OCI-LY1 (cell line): ENCODE results near the gene SELENOV.
A peak's percentile ranks its signal among the peaks of the same experiment; 100 is the strongest.

ENCODE experiments used
- H2AFZ ChIP-seq: fragments of 200-600 bp; sonication (generic), shearing (Covaris generic); 2 replicates; pipeline ENCODE4 v1.6.0; 2014; ENCODE audit warnings: antibody characterized with exemption, mild to moderate bottlenecking, low read length
- H3F3A ChIP-seq: fragments of 200-600 bp; sonication (generic), shearing (Covaris generic); 2 replicates; pipeline ENCODE4 v1.6.0; 2014; ENCODE audit warnings: mild to moderate bottlenecking, antibody characterized with exemption, low read length, moderate library complexity; ENCODE audit not compliant: insufficient read depth
- H3K27ac ChIP-seq: fragments of 200-600 bp; sonication (generic); 2 replicates; pipeline ENCODE4 v1.5.1; 2014; ENCODE audit warnings: low read length, mixed run types, mild to moderate bottlenecking, low read depth; ENCODE audit not compliant: poor library complexity, severe bottlenecking
- H3K27me3 ChIP-seq: fragments of 200-600 bp; sonication (generic); 2 replicates; pipeline ENCODE4 v1.6.0; 2014; ENCODE audit warnings: antibody characterized with exemption, mild to moderate bottlenecking, low read length, moderate library complexity; ENCODE audit not compliant: insufficient read depth
- H3K36me3 ChIP-seq: fragments of 200-600 bp; sonication (generic); 2 replicates; pipeline ENCODE4 v1.6.1; 2014; ENCODE audit warnings: mild to moderate bottlenecking, antibody characterized with exemption, low read length, moderate library complexity, mixed read lengths; ENCODE audit not compliant: insufficient read depth
- H3K4me1 ChIP-seq: fragments of 200-600 bp; sonication (generic); 2 replicates; pipeline ENCODE4 v1.5.1; 2014; ENCODE audit warnings: mild to moderate bottlenecking, low read length, moderate library complexity; ENCODE audit not compliant: insufficient read depth, severe bottlenecking
- H3K4me2 ChIP-seq: fragments of 200-600 bp; sonication (generic), shearing (Covaris generic); 2 replicates; pipeline ENCODE4 v1.6.1; 2014; ENCODE audit warnings: low read length
- H3K4me3 ChIP-seq: fragments of 200-600 bp; sonication (generic); 2 replicates; pipeline ENCODE4 v1.5.1; 2014; ENCODE audit warnings: low read length, low read depth, mild to moderate bottlenecking, mixed read lengths; ENCODE audit not compliant: poor library complexity, severe bottlenecking
- H3K79me2 ChIP-seq: fragments of 200-600 bp; shearing (Covaris generic); 2 replicates; pipeline ENCODE4 v1.6.1; 2016; ENCODE audit warnings: mixed run types, low read length, mixed read lengths; ENCODE audit not compliant: insufficient read depth
- H3K9ac ChIP-seq: fragments of 200-600 bp; sonication (generic), shearing (Covaris generic); 2 replicates; pipeline ENCODE4 v1.6.1; 2014; ENCODE audit warnings: mild to moderate bottlenecking, low read length, mixed read lengths
- H3K9me2 ChIP-seq: fragments of 200-600 bp; sonication (generic), shearing (Covaris generic); 2 replicates; pipeline ENCODE4 v1.6.1; 2014; ENCODE audit warnings: low read depth, mild to moderate bottlenecking, low read length, mixed read lengths
- H3K9me3 ChIP-seq: fragments of 200-600 bp; shearing (Covaris generic); 2 replicates; pipeline ENCODE4 v1.6.1; 2014; ENCODE audit warnings: low read length, mixed read lengths
- H4K20me1 ChIP-seq: fragments of 200-600 bp; sonication (generic), shearing (Covaris generic); 2 replicates; pipeline ENCODE4 v1.6.0; 2016; ENCODE audit warnings: mild to moderate bottlenecking, low read length; ENCODE audit not compliant: insufficient read depth
- EZH2 ChIP-seq: fragments of 200-600 bp; sonication (generic), shearing (Covaris generic); IDR thresholded peaks from 2 replicates; pipeline ENCODE4 v1.8.0; 2017; ENCODE audit warnings: borderline replicate concordance, mixed run types, mild to moderate bottlenecking, antibody characterized with exemption, low read length, moderate library complexity, mixed read lengths
- TF ChIP-seq, protein P1 (sequence below): fragments of 200-600 bp; sonication (generic), shearing (Covaris generic); IDR thresholded peaks from 2 replicates; pipeline ENCODE4 v1.5.1; 2017; ENCODE audit warnings: mild to moderate bottlenecking, antibody characterized with exemption, low read length, moderate library complexity, mixed read lengths

SELENOV gene

DNA sequence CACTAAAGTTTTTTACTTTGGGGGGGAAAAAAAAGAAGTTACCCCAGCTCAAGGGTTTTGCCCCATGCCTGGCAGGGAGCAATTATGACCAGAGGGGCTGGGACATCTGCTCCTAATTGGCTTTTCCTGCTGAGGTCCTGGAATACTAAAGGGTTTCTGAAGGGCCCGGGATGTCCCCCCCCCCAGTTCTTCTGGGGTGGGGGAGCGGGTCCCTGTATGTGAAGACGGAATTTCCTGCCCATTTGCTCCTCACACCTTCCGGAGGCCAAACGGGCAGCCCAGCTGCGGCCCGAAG is 17.3 kb upstream of the SELENOV start:
- Histone ChIP-seq H4K20me1 (no peaks in the 10 kb centered on the region), H3K4me2 (peak overlapping the region; percentile 84), H3K79me2 (no peaks in the 10 kb centered on the region), H3K36me3 (no peaks in the 10 kb centered on the region; the same call in 1 of the 2 replicates), H3K9me3 (no peaks in the 10 kb centered on the region), H3K4me3 (peak overlapping the region; percentile 60), H2AFZ (no peak overlapping the region), H3K27ac (peak overlapping the region; percentile 65), H3F3A (no peaks in the 10 kb centered on the region), H3K27me3 (no peaks in the 10 kb centered on the region; the same call in none of the 2 replicates), H3K9me2 (no peaks in the 10 kb centered on the region), H3K9ac (no peak overlapping the region), H3K4me1 (peaks cover 27% of the 10 kb centered on the region)
- TF ChIP-seq EZH2 = no peak
- TF ChIP-seq, protein P1, sequence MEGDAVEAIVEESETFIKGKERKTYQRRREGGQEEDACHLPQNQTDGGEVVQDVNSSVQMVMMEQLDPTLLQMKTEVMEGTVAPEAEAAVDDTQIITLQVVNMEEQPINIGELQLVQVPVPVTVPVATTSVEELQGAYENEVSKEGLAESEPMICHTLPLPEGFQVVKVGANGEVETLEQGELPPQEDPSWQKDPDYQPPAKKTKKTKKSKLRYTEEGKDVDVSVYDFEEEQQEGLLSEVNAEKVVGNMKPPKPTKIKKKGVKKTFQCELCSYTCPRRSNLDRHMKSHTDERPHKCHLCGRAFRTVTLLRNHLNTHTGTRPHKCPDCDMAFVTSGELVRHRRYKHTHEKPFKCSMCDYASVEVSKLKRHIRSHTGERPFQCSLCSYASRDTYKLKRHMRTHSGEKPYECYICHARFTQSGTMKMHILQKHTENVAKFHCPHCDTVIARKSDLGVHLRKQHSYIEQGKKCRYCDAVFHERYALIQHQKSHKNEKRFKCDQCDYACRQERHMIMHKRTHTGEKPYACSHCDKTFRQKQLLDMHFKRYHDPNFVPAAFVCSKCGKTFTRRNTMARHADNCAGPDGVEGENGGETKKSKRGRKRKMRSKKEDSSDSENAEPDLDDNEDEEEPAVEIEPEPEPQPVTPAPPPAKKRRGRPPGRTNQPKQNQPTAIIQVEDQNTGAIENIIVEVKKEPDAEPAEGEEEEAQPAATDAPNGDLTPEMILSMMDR = no peak

DNA sequence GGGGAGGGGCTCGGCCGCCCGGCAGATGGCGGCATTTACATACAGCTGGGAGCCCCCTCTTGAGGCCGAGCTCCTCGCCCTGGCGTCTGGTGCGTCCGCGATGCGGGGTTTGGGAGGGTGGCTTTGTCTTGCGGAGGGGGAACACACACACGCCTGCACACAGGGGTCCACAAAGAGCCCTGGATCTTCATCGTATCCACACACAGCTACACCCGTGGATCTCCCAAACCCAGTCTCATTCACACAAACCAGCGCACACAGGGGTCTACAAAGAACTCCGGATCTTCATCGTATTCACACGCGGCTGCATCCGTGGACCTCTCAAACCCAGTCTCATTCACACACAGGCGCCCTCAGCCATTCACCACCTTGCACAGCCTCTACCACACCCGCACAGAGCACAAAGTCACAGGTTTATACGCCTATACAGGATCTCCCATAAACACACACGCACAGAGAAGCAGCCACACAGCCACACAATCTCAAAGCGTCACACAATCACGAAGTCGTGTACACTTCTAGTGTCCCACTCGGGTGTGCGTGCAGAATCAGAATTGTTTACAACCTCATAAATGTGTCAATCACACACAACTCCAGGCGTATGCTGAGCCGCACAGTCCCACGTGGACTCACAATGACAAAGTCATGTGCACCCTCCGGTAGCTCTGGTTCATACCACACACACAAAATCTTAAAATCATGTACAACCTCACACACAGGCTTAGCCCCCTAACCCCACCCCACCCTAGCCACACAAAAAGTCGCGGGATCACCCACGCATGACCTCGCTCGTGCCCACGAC is 16.7 kb upstream of the SELENOV start:
- H3K27me3 ChIP-seq = no peaks in the 10 kb centered on the region; the same call in none of the 2 replicates
- no peak for TF ChIP-seq EZH2
- TF ChIP-seq, protein P1 = peak; percentile 43
- H3K36me3 ChIP-seq = no peaks in the 10 kb centered on the region; the same call in 1 of the 2 replicates
- no peaks in the 10 kb centered on the region for H3F3A ChIP-seq
- peak overlapping the region; percentile 84 for H3K4me2 ChIP-seq
- H3K4me1 ChIP-seq = peaks cover 27% of the 10 kb centered on the region
- peak overlapping the region; percentile 60 for H3K4me3 ChIP-seq
- no peaks in the 10 kb centered on the region for H3K79me2 ChIP-seq
- no peaks in the 10 kb centered on the region for H4K20me1 ChIP-seq
- H2AFZ ChIP-seq = no peak overlapping the region
- H3K9ac ChIP-seq = peak overlapping the region; percentile 50
- no peaks in the 10 kb centered on the region for H3K9me3 ChIP-seq
- no peaks in the 10 kb centered on the region for H3K9me2 ChIP-seq
- H3K27ac ChIP-seq = peak overlapping the region; percentile 65

DNA sequence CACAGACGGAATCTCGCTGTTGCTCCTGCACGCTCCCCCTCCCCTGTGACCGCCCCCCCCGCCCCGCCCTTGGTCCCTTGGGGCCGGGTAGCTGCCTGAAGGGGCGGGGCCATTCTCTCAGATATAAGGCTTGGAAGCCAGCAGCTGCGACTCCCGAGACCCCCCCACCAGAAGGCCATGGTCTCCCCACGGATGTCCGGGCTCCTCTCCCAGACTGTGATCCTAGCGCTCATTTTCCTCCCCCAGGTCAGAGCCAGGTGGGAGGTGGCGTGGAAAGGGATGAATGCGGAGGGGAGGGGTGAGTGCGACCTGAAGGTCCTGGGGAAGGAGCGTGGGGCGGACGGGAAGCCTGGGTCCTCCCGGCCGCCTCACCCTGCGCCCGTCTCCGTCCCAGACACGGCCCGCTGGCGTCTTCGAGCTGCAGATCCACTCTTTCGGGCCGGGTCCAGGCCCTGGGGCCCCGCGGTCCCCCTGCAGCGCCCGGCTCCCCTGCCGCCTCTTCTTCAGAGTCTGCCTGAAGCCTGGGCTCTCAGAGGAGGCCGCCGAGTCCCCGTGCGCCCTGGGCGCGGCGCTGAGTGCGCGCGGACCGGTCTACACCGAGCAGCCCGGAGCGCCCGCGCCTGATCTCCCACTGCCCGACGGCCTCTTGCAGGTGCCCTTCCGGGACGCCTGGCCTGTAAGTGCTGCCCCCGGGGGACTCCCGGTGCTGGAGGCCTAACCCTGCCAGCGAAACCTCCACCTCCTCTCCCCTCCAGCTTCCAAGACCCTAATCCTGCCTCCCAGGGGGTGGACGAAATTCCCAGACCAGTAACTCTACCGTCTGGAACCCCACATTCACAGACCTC is 15.9 kb upstream of the SELENOV start, which contains the start of gene DLL3:
DLL3 (plus strand) TSS at position 150 of the 845 bp plus-strand sequence; CDS start at position 178, 28 bp downstream.
- Histone ChIP-seq H3K4me1 (peaks cover 27% of the 10 kb centered on the region), H3F3A (no peaks in the 10 kb centered on the region), H4K20me1 (no peaks in the 10 kb centered on the region), H3K27ac (peak within 1 kb of the TSS; percentile 65), H3K36me3 (no peaks in the 10 kb centered on the region; the same call in 1 of the 2 replicates), H3K79me2 (no peaks in the 10 kb centered on the region), H3K27me3 (peaks cover 5% of the 10 kb centered on the region), H3K9me3 (no peaks in the 10 kb centered on the region), H3K4me3 (peak within 1 kb of the TSS; percentile 60), H2AFZ (no peak within 1 kb of the TSS), H3K9me2 (no peaks in the 10 kb centered on the region), H3K4me2 (peak within 1 kb of the TSS; percentile 84), H3K9ac (peak within 1 kb of the TSS; percentile 52)
- TF ChIP-seq EZH2 = no peak
- TF ChIP-seq, protein P1 = no peak
